Endodermal cell (in vitro differentiated cells): Measurements from ENCODE around the gene TAF11L4. TPM values are rescaled to one million over a fixed set of nuclear protein-coding genes. Genes with fewer than 3 reads are reported as not detected.
"Not testable (repeated sequence)": the region's sequence is repeated elsewhere in the genome, so short reads cannot be mapped to it uniquely, and the experiment has no call there.

Experiments used
- DNase-seq: peaks from one replicate; pipeline ENCODE4 v3.0.0-alpha.2; 2017
- H3K27ac ChIP-seq: 2 replicates; pipeline ENCODE4 v1.5.1; 2013; ENCODE audit warnings: mild to moderate bottlenecking, low read depth, low read length, moderate library complexity
- H3K27me3 ChIP-seq: 2 replicates; pipeline ENCODE4 v1.6.1; 2013; ENCODE audit warnings: mild to moderate bottlenecking, low read length, moderate library complexity; ENCODE audit not compliant: insufficient read depth, control insufficient read depth, poor library complexity, severe bottlenecking
- H3K36me3 ChIP-seq: 2 replicates; pipeline ENCODE4 v1.7.0; 2013; ENCODE audit warnings: mild to moderate bottlenecking, low read length, moderate library complexity; ENCODE audit not compliant: control insufficient read depth, insufficient read depth
- H3K4me1 ChIP-seq: one replicate; pipeline ENCODE4 v1.7.0; 2013; ENCODE audit warnings: low read length; ENCODE audit not compliant: control insufficient read depth, insufficient read depth
- H3K4me3 ChIP-seq: 2 replicates; pipeline ENCODE4 v1.5.1; 2013; ENCODE audit warnings: mild to moderate bottlenecking, low read length, moderate library complexity
- H3K9ac ChIP-seq: 2 replicates; pipeline ENCODE4 v1.6.1; 2013; ENCODE audit warnings: mild to moderate bottlenecking, low read length, moderate library complexity; ENCODE audit not compliant: poor library complexity, severe bottlenecking; ENCODE audit errors: extremely low read depth
- H3K9me3 ChIP-seq: 2 replicates; pipeline ENCODE4 v1.6.1; 2013; ENCODE audit warnings: mild to moderate bottlenecking, low read length, moderate library complexity; ENCODE audit not compliant: control insufficient read depth
- H3K27ac Mint-ChIP-seq: 2 replicates; pipeline ENCODE4 v1.8.0; 2020; ENCODE audit warnings: mixed read lengths
- H3K27me3 Mint-ChIP-seq: 2 replicates; pipeline ENCODE4 v1.8.0; 2021; ENCODE audit warnings: mild to moderate bottlenecking, mixed read lengths; ENCODE audit not compliant: insufficient read depth
- H3K36me3 Mint-ChIP-seq: 2 replicates; pipeline ENCODE4 v1.8.0; 2020; ENCODE audit warnings: low read depth, mixed read lengths
- H3K4me1 Mint-ChIP-seq: 2 replicates; pipeline ENCODE4 v1.8.0; 2020; ENCODE audit warnings: mixed read lengths
- H3K4me3 Mint-ChIP-seq: 2 replicates; pipeline ENCODE4 v1.8.0; 2020; ENCODE audit warnings: mild to moderate bottlenecking, moderate library complexity, mixed read lengths
- H3K9me3 Mint-ChIP-seq: 2 replicates; pipeline ENCODE4 v1.8.0; 2020; ENCODE audit warnings: mild to moderate bottlenecking, mixed read lengths
- WGBS, 2 experiments: methylation state at CpG; one replicate each; pipeline versions ENCODE4 v1.1.5 to v1.1.7; 2013; ENCODE audit warnings: missing lambda C conversion rate in 2 of 2, mixed read lengths in 1 of 2; ENCODE audit not compliant: insufficient coverage in 1 of 2, insufficient read length in 1 of 2; 5-methylcytosine and 5-hydroxymethylcytosine counted together
- total RNA-seq, 2 donors: library from RNA; stranded (reverse); fragmentation: NEBNext Ultra II Directional in 1 of 2; extraction: Animal tissue kit (Norgen Biotek cat#: 25700) in 1 of 2; gene quantifications; 2 replicates in 1 of 2; 3 replicates in 1 of 2; pipeline ENCODE4 v1.2.1, GENCODE V29; 2021
- TF ChIP-seq, protein P1 (sequence below): fragments of 200-600 bp; sonication (generic); conservative IDR thresholded peaks from 2 replicates; pipeline ENCODE4 v1.5.0; 2021; ENCODE audit warnings: antibody characterized with exemption, mild to moderate bottlenecking

The TAF11L4 gene
- total RNA-seq, 2 donors from 2014 or later, result not detected

DNA sequence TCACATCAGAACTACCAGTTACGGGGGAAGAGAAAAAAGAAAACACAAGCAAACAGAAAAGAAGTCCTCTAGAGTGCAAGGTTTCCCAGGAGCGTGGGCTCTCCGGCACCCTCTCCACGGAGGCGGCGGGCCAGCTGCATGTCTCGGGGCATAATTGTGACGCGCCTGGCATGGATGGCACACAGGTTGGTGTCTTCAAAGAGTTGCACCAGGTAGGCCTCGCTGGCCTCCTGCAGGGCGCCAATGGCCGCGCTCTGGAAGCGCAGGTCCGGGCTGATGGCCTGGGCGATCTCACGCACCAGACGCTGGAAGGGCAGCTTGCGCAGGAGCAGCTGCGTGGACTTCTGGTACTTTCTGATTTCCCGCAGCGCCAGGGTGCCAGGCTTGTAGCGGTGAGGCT lies 30.3 kb upstream of the TAF11L4 start:
- DNase-seq, H3K27me3 Mint-ChIP-seq, H3K36me3 Mint-ChIP-seq, H3K4me3 ChIP-seq, H3K4me1 ChIP-seq, H3K27ac ChIP-seq, H3K4me1 Mint-ChIP-seq, H3K9me3 Mint-ChIP-seq, H3K9ac ChIP-seq, H3K9me3 ChIP-seq, H3K4me3 Mint-ChIP-seq, H3K36me3 ChIP-seq, H3K27ac Mint-ChIP-seq, H3K27me3 ChIP-seq: not testable (repeated sequence)
- 82 to 95% methylated on average over 6 to 23 of the region's 23 CpGs for WGBS, 2 experiments

DNA sequence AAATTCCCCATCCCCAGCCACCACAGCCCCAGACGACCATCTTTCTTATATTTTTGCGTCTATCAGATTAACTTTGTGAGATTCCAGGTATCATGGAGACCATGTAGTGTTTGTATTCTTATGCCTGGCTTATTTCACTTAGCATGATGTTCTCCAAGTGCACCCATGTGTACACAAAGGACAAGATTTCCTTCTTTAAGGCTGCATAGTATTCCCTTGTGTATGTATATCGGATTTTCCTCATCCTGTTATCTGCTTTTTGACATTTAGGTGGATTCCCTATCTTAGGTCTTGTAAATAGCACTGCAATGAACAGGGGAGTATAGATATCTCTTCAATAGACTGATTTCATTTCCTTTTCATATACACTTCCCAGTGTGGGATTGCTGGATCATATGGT lies 28.8 kb upstream of the TAF11L4 start:
- no peak for DNase-seq
- Mint-ChIP-seq H3K36me3 (no peaks in the 10 kb centered on the region), H3K4me1 (no peaks in the 10 kb centered on the region), H3K4me3 (no peak overlapping the region), H3K27ac (no peak overlapping the region), H3K9me3 (no peaks in the 10 kb centered on the region), H3K27me3 (peaks cover 6% of the 10 kb centered on the region)
- H3K36me3 ChIP-seq, result no peaks in the 10 kb centered on the region
- 97 to 100% methylated on average over 1 to 3 of the region's 3 CpGs for WGBS, 2 experiments
- no peak overlapping the region for H3K4me3 ChIP-seq
- H3K4me1 ChIP-seq, result no peaks in the 10 kb centered on the region
- H3K9ac ChIP-seq, result no peak overlapping the region
- H3K9me3 ChIP-seq, result no peaks in the 10 kb centered on the region
- TF ChIP-seq, protein P1, sequence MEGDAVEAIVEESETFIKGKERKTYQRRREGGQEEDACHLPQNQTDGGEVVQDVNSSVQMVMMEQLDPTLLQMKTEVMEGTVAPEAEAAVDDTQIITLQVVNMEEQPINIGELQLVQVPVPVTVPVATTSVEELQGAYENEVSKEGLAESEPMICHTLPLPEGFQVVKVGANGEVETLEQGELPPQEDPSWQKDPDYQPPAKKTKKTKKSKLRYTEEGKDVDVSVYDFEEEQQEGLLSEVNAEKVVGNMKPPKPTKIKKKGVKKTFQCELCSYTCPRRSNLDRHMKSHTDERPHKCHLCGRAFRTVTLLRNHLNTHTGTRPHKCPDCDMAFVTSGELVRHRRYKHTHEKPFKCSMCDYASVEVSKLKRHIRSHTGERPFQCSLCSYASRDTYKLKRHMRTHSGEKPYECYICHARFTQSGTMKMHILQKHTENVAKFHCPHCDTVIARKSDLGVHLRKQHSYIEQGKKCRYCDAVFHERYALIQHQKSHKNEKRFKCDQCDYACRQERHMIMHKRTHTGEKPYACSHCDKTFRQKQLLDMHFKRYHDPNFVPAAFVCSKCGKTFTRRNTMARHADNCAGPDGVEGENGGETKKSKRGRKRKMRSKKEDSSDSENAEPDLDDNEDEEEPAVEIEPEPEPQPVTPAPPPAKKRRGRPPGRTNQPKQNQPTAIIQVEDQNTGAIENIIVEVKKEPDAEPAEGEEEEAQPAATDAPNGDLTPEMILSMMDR, result no peak
- no peaks in the 10 kb centered on the region for H3K27me3 ChIP-seq
- H3K27ac ChIP-seq, result no peak overlapping the region

DNA sequence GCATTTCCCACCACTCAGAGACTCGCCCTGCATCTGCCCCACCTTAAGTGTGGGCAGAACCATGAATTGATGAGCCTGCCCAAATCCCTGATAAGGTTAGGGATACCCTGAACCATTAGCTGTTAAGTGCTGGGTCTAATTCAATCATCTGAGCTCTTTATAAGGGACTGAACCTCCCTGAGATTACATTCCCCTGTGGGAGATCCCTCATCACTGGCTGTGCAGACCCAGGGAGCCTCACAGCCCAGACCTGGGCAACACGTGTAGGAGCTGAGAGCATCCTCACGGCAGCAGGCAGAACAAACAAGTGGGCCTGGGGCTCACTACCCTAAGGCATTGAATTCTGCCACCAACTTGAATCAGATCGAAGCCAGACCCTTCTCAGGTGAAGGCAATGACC lies 24.2 kb upstream of the TAF11L4 start:
- peaks cover 5% of the 10 kb centered on the region for H3K27me3 ChIP-seq
- TF ChIP-seq, protein P1, result no peak
- H3K36me3 ChIP-seq, result no peaks in the 10 kb centered on the region
- Mint-ChIP-seq H3K4me3 (no peak overlapping the region), H3K4me1 (no peaks in the 10 kb centered on the region), H3K27me3 (peaks cover 16% of the 10 kb centered on the region), H3K36me3 (no peaks in the 10 kb centered on the region), H3K27ac (no peak overlapping the region), H3K9me3 (no peaks in the 10 kb centered on the region)
- H3K9me3 ChIP-seq, result no peaks in the 10 kb centered on the region
- DNase-seq, result no peak
- H3K4me1 ChIP-seq, result no peaks in the 10 kb centered on the region
- H3K27ac ChIP-seq, result no peak overlapping the region
- WGBS, 2 experiments, result 84 to 100% methylated on average over 1 to 4 of the region's 4 CpGs
- no peak overlapping the region for H3K4me3 ChIP-seq
- H3K9ac ChIP-seq, result no peak overlapping the region

DNA sequence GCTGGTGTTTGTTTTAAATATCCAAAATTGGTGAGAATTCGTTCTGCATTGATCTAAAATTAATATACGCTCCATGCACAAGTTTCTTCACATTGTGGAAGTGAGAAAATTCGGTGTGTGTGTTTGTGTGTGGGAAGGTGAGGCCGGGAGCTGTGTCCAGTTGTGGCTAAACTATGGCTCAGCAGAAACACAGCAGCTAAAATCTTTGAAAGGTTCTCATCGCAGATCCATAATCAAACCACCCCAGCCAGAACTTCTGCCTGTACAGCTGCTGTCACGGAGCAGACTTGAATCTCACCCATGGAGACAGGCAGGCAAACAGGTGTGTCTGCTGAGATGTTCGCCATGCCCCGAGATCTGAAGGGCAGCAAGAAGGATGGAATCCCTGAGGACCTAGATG lies 23.7 kb upstream of the TAF11L4 start, which contains the start of gene TAF11L2:
Gene TAF11L2 (plus strand): TSS at position 301 of the 400 bp plus-strand sequence.
- peaks cover 16% of the 10 kb centered on the region for H3K27me3 Mint-ChIP-seq
- not testable (repeated sequence) for H3K4me3 Mint-ChIP-seq, H3K36me3 Mint-ChIP-seq, H3K4me1 Mint-ChIP-seq, H3K27ac ChIP-seq, H3K9me3 Mint-ChIP-seq, DNase-seq, H3K27me3 ChIP-seq, H3K4me3 ChIP-seq, H3K9ac ChIP-seq, H3K36me3 ChIP-seq, H3K4me1 ChIP-seq, H3K9me3 ChIP-seq, H3K27ac Mint-ChIP-seq
- 89 to 100% methylated on average over 3 to 8 of the region's 8 CpGs for WGBS, 2 experiments
